Heart left ventricle (tissue), 16 donors: ENCODE data around the gene RPTOR. TPM values are rescaled to one million over a fixed set of nuclear protein-coding genes. Genes with fewer than 3 reads are reported as not detected.
A peak's percentile ranks its signal among the peaks of the same experiment; 100 is the strongest.

Experiments
- ATAC-seq, 4 donors: fragments of 200-7000 bp; cut with Tn5 transposase; one replicate each; pipeline ENCODE4 v1.9.1; 2020 to 2022; ENCODE audit warnings: moderate library complexity in 4 of 4, mild to moderate bottlenecking in 3 of 4, moderate number of reproducible peaks in 1 of 4
- DNase-seq, 5 donors: peaks; one replicate each; pipeline ENCODE4 v3.0.0-alpha.2; 2020
- H3K27ac ChIP-seq, 12 donors: fragments of 200-600 bp; sonication (generic) in 4 of 12; one replicate each; pipeline versions ENCODE4 v1.5.0 to v1.8.0; 2016 to 2022; ENCODE audit warnings: mild to moderate bottlenecking in 2 of 12
- H3K27me3 ChIP-seq, 9 donors: fragments of 200-600 bp; sonication (generic) in 2 of 9; one replicate each; pipeline versions ENCODE4 v1.5.1 to v1.8.0; 2016 to 2022; ENCODE audit warnings: mild to moderate bottlenecking in 3 of 9
- H3K36me3 ChIP-seq, 9 donors: fragments of 200-600 bp; sonication (generic) in 2 of 9; one replicate each; pipeline versions ENCODE4 v1.5.0 to v1.8.0; 2018 to 2022; ENCODE audit warnings: mild to moderate bottlenecking in 2 of 9
- H3K4me1 ChIP-seq, 12 donors: fragments of 200-600 bp; sonication (generic) in 4 of 12; one replicate each; pipeline versions ENCODE4 v1.5.0 to v1.8.0; 2016 to 2022; ENCODE audit warnings: mild to moderate bottlenecking in 3 of 12
- H3K4me3 ChIP-seq, 12 donors: fragments of 200-600 bp; sonication (generic) in 4 of 12; one replicate each; pipeline versions ENCODE4 v1.5.0 to v1.8.0; 2017 to 2022; ENCODE audit warnings: mild to moderate bottlenecking in 9 of 12, moderate library complexity in 4 of 12
- H3K9me3 ChIP-seq, 12 donors: fragments of 200-600 bp; sonication (generic) in 4 of 12; one replicate each; pipeline versions ENCODE4 v1.5.0 to v1.8.0; 2016 to 2022; ENCODE audit warnings: mild to moderate bottlenecking in 1 of 12
- CTCF ChIP-seq, 12 donors: fragments of 200-600 bp; sonication (generic) in 4 of 12; IDR thresholded peaks; one replicate each; pipeline versions ENCODE4 v1.5.0 to v1.8.0; 2018 to 2022; ENCODE audit warnings: antibody characterized with exemption in 12 of 12, mild to moderate bottlenecking in 5 of 12
- POLR2A ChIP-seq, 2 donors: fragments of 450-650 bp; IDR thresholded peaks; one replicate each; pipeline ENCODE4 v1.6.1; 2017; ENCODE audit warnings: antibody characterized with exemption in 2 of 2, mild to moderate bottlenecking in 2 of 2, moderate library complexity in 2 of 2
- WGBS, 4 donors: extraction: QIAGEN DNeasy Blood & Tissue Kit in 2 of 4; methylation state at CpG; one replicate each; pipeline versions ENCODE4 v1.1.5 to v1.1.7; 2013 to 2018; 5-methylcytosine and 5-hydroxymethylcytosine counted together
- intact Hi-C, 10 donors: fragments of 100-400 bp; cut with DNase I; formaldehyde crosslinking; loops; one replicate each; pipeline versions ENCODE4 v1.11.1 to v1.14.2; 2022
- polyA plus RNA-seq, 2 donors: library from polyadenylated mRNA; stranded (reverse); fragments of 200-250 nt; gene quantifications; one replicate each; pipeline ENCODE4 v1.2.3, GENCODE V29; 2013
- total RNA-seq, 9 donors: library from RNA; depleted of rRNA in 2 of 9; stranded (reverse); fragments of >200 nt in 2 of 9; fragmentation: NEBNext Ultra II Directional in 3 of 9; extraction: Animal tissue kit (Norgen Biotek cat#: 25700) in 3 of 9; gene quantifications; one replicate each; pipeline versions ENCODE4 v1.1.0 to v1.2.4, GENCODE V29; 2016 to 2023
- donor health status: ischemic (EF 13 %, LVEDD 7.1; RV severe dilation, severe dysfunction).
- donor health status: healthy with polysubstance abuse.
- donor health status: DM: no; HTN: yes; CAD: no.
- donor health status: DM: no; HTN: no; CAD: no.
- donor health status: ischemic (EF 25% LVEDD 6.9; RV normal size, moderate dysfunction).
- donor health status: ischemic (EF 25% LVEDD 5.7; RV mildly dilated, moderate dysfunction).
- donor health status: healthy.
- donor health status: DM: yes; HTN: yes; CAD: no.
- donor health status: ischemic (EF 35%, LVEDD 5.7; RV mildly dilated, moderate dysfunction).
- donor health status: nonischemic (EF 11% LVEDD 7.7; RV severe dilation, severe dysfunction).
- donor health status: DM: yes; HTN: yes; CAD: no.
- donor health status: PGD.
- donor health status: ischemic (EF 29% LVEDD 5.4; RV normal size, mild dysfunction).
- donor health status: nonischemic (EF 23%, LVEDD 6.1; RV moderate dilation, normal function).

Gene RPTOR
- total and polyA plus RNA-seq, 11 donors, result 14.7 to 31.7 (median 26.0) TPM

- no peak for DNase-seq
- WGBS, 4 donors, result 83 to 93% (median 89%) methylated on average over 7 of the region's 7 CpGs
- no peaks in the 10 kb centered on the region for H3K27me3 ChIP-seq
Observed at GRCh38 chr17:80604670-80605010, 60.0 kb downstream of the RPTOR start.

GRCh38 chr17:80605326-80606066 is 60.9 kb downstream of the RPTOR start:
- Histone ChIP-seq H3K36me3 (no peaks in the 10 kb centered on the region), H3K4me3 (no peak overlapping the region), H3K9me3 (no peaks in the 10 kb centered on the region), H3K4me1 (peaks cover 0 to 17% (median 4%) of the 10 kb centered on the region in 12 donors), H3K27me3 (no peaks in the 10 kb centered on the region), H3K27ac (no peak overlapping the region)
- 73 to 86% (median 82%) methylated on average over 16 of the region's 16 CpGs for WGBS, 4 donors
- ATAC-seq (peak in 1 of 4 donors; percentile 68), DNase-seq (no peak)
- intact Hi-C loops, result no loop called here
- TF ChIP-seq POLR2A (IDR thresholded peaks at IDR 0.05) (no peak), CTCF (IDR thresholded peaks at IDR 0.05) (no peak)

More at GRCh38 chr17:80604670-80605010, 60.0 kb downstream of the RPTOR start:
- peaks cover 0 to 17% (median 2%) of the 10 kb centered on the region in 12 donors for H3K4me1 ChIP-seq
- no peak for TF ChIP-seq CTCF (IDR thresholded peaks at IDR 0.05)
- TF ChIP-seq POLR2A (IDR thresholded peaks at IDR 0.05), result no peak
- no peak overlapping the region for H3K27ac ChIP-seq
- H3K4me3 ChIP-seq, result no peak overlapping the region
- no peaks in the 10 kb centered on the region for H3K9me3 ChIP-seq
- intact Hi-C loops, result no loop called here
- no peaks in the 10 kb centered on the region for H3K36me3 ChIP-seq
- ATAC-seq, result no peak

- Histone ChIP-seq H3K4me3 (no peak overlapping the region), H3K4me1 (peaks cover 0 to 17% (median 2%) of the 10 kb centered on the region in 12 donors), H3K27ac (no peak overlapping the region), H3K9me3 (no peaks in the 10 kb centered on the region), H3K27me3 (no peaks in the 10 kb centered on the region), H3K36me3 (no peaks in the 10 kb centered on the region)
- TF ChIP-seq POLR2A (IDR thresholded peaks at IDR 0.05) (no peak), CTCF (IDR thresholded peaks at IDR 0.05) (no peak)
- intact Hi-C loops, result no loop called here
- WGBS, 4 donors, result 96 to 98% (median 97%) methylated on average over 12 of the region's 12 CpGs
- no peak for DNase-seq
- ATAC-seq, result no peak
Observed at GRCh38 chr17:80608326-80608725, 63.7 kb downstream of the RPTOR start.

- TF ChIP-seq POLR2A (IDR thresholded peaks at IDR 0.05) (no peak), CTCF (IDR thresholded peaks at IDR 0.05) (no peak)
- Histone ChIP-seq H3K4me1 (peaks cover 0 to 21% (median 2%) of the 10 kb centered on the region in 12 donors), H3K9me3 (no peaks in the 10 kb centered on the region), H3K27me3 (no peaks in the 10 kb centered on the region), H3K36me3 (no peaks in the 10 kb centered on the region), H3K4me3 (no peak overlapping the region), H3K27ac (no peak overlapping the region)
- intact Hi-C loops, result no loop called here
- ATAC-seq, result peak; percentile 61 to 90 (median 80)
- no peak for DNase-seq
- 61 to 81% (median 69%) methylated on average over 5 of the region's 5 CpGs for WGBS, 4 donors
Observed at GRCh38 chr17:80609757-80610156, 65.1 kb downstream of the RPTOR start.
